Inflammatory macrophage treated with lipopolysaccharide for 4 hours (primary cell): ENCODE data around the gene SH3BP2.
A peak's percentile ranks its signal among the peaks of the same experiment; 100 is the strongest.

Source experiments
- DNase-seq: peaks from one replicate; pipeline ENCODE4 v3.0.0-alpha.2; 2020

Gene SH3BP2

GRCh38 chr4:2835978-2836377 lies 43.1 kb downstream of the SH3BP2 start:
- DNase-seq = no peak

GRCh38 chr4:2836391-2836859 lies 43.5 kb downstream of the SH3BP2 start:
- DNase-seq = no peak

- no peak for DNase-seq
Measured at GRCh38 chr4:2837110-2837903, 44.4 kb downstream of the SH3BP2 start.

GRCh38 chr4:2837904-2838496 lies 45.1 kb downstream of the SH3BP2 start:
- DNase-seq = peak; percentile 60

GRCh38 chr4:2839060-2839459 lies 46.2 kb downstream of the SH3BP2 start:
- no peak for DNase-seq

- DNase-seq = peak; percentile 23
Measured at GRCh38 chr4:2842687-2843262, 49.9 kb downstream of the SH3BP2 start.

GRCh38 chr4:2843263-2843940 lies 50.5 kb downstream of the SH3BP2 start, which contains the start of gene ADD1:
ADD1 (plus strand) TSS chr4:2843844; CDS start chr4:2875916, 32,072 bp downstream.
- DNase-seq = peak; percentile 86

GRCh38 chr4:2843941-2844584 lies 51.2 kb downstream of the SH3BP2 start:
- peak; percentile 42 for DNase-seq

GRCh38 chr4:2846172-2846571 lies 53.3 kb downstream of the SH3BP2 start:
- DNase-seq = no peak

GRCh38 chr4:2847302-2847871 lies 54.5 kb downstream of the SH3BP2 start:
- no peak for DNase-seq

GRCh38 chr4:2848449-2848848 lies 55.6 kb downstream of the SH3BP2 start:
- DNase-seq = no peak

GRCh38 chr4:2849267-2850152 lies 56.6 kb downstream of the SH3BP2 start:
- no peak for DNase-seq

- no peak for DNase-seq
Measured at GRCh38 chr4:2850966-2851798, 58.3 kb downstream of the SH3BP2 start.

GRCh38 chr4:2852481-2852921 lies 59.6 kb downstream of the SH3BP2 start:
- no peak for DNase-seq

- DNase-seq = no peak
Measured at GRCh38 chr4:2855584-2855983, 62.7 kb downstream of the SH3BP2 start.

GRCh38 chr4:2856266-2856665 lies 63.4 kb downstream of the SH3BP2 start:
- no peak for DNase-seq

GRCh38 chr4:2857349-2857927 lies 64.6 kb downstream of the SH3BP2 start:
- DNase-seq = no peak

- DNase-seq = peak; percentile 44
Measured at GRCh38 chr4:2858451-2859217, 65.7 kb downstream of the SH3BP2 start.

- peak; percentile 35 for DNase-seq
Measured at GRCh38 chr4:2859514-2859913, 66.6 kb downstream of the SH3BP2 start.
